Stimulated activated CD4-positive, alpha-beta T cell treated with anti-CD3 and anti-CD28 coated beads, Interleukin-1b, Interleukin-23, amount 100 ng/mL, for 4 hours (primary cell): Measurements from ENCODE around the gene PAK5.

Experiments used
- DNase-seq, 2 donors: peaks; one replicate each; pipeline ENCODE4 v3.0.0-alpha.2; 2020; ENCODE audit warnings: low read depth in 2 of 2

PAK5 gene

GRCh38 chr20:9517297-9518162 lies 321.3 kb downstream of the PAK5 start:
- no peak for DNase-seq

- DNase-seq: no peak
Observed at GRCh38 chr20:9516234-9516871, 322.5 kb downstream of the PAK5 start.

DNA sequence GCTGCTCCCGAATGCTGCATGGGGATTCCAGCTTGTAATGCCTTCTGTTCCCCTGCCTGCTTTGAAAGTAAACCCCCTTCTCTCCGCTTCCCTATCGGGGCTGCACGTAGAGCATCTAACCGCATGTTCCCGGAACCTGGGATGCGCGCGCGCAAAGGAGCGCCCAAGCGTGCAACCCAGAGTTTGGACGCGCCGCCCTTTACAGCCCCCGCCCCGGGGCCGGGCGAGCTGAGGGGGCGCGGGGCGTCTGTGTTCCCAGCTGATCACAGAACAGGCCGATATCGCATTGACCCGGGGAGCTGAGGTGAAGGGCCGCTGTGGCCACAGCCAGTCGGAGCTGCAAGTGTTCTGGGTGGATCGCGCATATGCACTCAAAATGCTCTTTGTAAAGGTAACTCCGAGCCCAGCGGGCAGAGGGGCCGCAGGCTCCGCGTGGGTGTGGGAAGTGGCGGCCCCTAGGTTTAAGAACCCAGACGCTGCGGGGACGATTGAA lies 323.1 kb downstream of the PAK5 start:
- DNase-seq: no peak

- DNase-seq: no peak
Observed at GRCh38 chr20:9515214-9515585, 323.7 kb downstream of the PAK5 start.

GRCh38 chr20:9514461-9515213 lies 324.2 kb downstream of the PAK5 start, which contains the start of gene LAMP5:
Gene LAMP5 (plus strand): TSS chr20:9514590. CDS start chr20:9514853, 263 bp downstream.
- no peak for DNase-seq

DNA sequence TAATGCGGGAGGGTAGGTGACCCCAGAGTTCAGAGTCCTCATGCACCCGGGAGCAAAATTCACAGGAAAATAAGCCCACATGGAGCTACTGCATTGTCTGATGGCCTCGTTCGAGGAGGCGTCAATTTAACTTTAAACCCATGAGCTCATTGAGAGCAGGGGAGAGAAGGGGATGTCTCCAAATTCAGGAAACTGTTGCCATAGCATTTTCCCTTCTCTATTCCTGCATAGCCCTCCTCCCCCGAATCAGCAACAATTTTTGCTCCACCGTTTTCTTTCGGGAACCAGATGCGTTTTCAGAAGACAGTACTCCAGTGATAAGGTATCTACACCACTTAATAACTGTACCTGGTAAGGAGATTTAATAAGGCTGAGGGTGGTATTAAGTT lies 324.8 kb downstream of the PAK5 start:
- no peak for DNase-seq

- DNase-seq: no peak
Observed at GRCh38 chr20:9510911-9511310, 328.0 kb downstream of the PAK5 start.

GRCh38 chr20:9509246-9509645 lies 329.6 kb downstream of the PAK5 start:
- no peak for DNase-seq

DNA sequence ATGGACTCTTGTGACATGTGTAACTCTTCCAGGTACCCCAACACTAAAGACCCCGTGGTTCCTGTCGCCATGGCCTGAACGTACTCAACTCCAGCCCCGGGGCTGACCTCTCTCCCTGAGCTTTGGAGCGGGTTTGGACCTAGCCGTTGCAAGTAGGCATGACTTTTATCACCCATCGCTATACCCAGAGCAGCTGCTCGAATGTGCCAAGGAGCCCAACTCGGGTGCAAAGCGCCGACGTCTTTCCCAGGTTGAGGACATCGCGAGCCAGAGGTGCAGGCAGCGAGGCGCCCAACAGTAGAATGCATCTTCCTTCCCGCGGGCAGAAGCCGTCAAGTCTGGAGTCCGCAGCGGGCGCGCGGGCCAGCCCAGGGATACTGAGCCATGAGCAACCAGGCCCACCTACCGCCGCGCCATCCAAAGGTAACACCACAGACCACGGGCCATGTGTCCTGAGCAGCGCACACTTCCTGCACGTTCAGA lies 330.1 kb downstream of the PAK5 start:
- DNase-seq: no peak

- no peak for DNase-seq
Observed at GRCh38 chr20:9508240-9508661, 330.6 kb downstream of the PAK5 start.

GRCh38 chr20:9507544-9508239 lies 331.2 kb downstream of the PAK5 start:
- DNase-seq: no peak

DNA sequence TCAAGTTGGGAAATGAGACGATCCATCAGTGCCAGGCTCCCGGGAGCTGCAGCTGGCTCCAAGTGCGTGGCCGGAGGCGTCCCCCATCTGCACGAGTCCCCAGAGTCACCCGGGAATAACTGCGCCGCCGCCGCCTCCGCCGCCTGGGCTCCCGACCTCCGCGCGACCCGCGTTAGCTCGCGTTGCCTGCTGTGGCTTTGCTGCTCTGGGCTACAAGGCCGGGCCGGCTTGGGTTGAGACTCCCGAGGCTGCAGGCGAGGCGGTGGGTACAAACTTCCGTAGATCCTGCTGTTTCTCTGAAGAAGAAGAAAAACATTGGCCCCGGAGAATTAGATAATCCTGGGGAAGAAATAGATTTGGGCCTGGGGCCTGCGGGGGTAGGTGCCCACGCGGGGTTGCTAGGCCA lies 331.9 kb downstream of the PAK5 start:
- DNase-seq: no peak

DNA sequence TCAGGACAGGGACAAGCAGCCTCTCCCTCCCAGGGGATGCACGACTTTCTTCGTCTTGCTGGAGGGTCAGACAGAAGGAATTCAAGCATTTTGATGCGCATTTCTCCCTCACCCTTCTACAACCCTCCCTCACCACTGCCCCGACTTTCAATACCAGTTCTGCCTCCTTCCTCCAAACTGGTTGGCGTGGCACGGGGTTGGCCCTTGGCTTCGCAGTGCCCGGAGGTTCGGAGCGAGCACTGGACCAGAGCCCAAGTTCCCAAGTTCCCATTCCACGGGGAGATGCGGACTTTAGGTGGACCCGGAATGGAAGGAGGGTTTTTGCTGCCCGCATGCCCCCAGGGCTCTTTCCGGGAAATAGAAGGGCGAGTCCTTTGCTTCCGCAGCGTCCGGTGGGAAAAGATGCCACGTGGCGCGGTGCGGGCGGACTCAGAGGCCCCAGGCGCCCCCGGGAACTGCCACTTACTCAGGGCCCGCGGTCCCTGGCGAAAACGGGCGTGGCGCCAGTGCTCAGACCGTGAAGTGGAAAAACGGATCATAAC lies 332.5 kb downstream of the PAK5 start:
- no peak for DNase-seq

DNA sequence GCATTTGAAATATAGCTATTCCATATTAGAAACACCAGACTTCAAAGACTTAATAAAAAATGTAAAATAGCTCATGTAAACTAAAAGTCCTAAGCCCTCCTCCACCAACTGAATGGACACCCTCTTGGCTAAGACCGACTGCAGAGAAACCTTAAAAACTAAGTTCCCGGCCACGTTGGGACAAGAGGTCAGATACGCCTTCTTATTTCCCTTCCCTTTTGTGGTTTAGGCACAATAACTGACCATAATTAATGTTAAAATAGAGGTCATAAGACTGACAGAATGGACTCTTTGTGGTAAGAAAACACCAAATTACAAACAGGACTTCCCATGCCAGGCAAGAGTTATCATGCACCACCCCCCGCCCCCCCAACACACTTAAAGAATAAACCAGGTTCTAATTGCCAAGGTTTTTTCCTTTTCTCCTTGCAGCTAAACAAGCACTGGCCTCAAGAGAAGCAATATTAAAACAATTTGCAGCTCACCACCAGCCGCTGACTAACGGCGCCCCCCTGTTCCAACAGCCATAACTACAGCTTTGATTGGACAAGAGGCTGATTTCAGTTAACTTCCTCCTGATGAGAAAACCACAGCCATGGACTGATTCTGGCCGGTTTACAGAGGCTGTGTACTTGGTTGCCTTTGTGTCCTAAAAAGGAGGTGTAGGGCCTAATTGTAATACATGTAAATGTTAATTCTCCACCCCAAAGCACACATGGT lies 335.2 kb downstream of the PAK5 start:
- DNase-seq: no peak

- no peak for DNase-seq
Observed at GRCh38 chr20:9501473-9501872, 337.4 kb downstream of the PAK5 start.

GRCh38 chr20:9500121-9500520 lies 338.8 kb downstream of the PAK5 start:
- DNase-seq: no peak

DNA sequence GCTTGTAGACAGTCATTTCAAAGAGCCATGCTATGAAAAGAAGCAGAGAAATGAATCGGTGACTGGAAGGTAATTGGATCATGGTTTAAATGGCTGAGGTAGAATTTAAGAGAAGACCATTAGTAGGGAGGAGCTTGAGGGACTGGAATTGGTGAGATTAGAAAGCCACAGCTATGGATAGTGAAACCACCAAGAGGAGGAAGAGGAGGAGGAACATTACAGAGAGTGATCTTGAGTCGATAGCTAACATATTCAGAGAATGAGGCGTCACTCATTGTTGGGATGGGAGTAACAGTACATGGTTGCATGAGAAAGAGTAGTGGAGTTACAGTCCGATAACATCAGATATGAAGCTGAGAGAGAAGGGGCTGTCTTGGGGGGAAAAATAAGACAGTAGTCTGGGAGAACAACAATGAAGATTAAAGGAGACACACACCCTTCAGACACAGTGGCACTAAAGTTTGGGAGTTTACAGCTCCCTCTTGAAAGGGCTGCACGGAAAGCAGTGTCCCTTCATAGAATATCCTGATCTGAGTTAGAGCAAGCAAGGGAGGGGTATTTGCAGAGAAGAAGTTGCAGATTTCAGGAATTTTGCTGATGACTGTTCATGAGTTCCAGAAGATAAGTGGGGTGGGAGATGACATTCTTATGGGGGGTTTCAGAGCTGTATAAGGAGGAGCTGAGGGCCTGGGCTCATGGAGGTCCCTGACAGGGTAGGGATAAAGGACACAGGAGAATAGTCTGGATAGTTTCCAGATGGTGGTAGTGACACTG lies 339.6 kb downstream of the PAK5 start:
- no peak for DNase-seq

GRCh38 chr20:9498322-9498721 lies 340.6 kb downstream of the PAK5 start:
- DNase-seq: no peak

GRCh38 chr20:9496155-9496554 lies 342.7 kb downstream of the PAK5 start:
- no peak for DNase-seq

DNA sequence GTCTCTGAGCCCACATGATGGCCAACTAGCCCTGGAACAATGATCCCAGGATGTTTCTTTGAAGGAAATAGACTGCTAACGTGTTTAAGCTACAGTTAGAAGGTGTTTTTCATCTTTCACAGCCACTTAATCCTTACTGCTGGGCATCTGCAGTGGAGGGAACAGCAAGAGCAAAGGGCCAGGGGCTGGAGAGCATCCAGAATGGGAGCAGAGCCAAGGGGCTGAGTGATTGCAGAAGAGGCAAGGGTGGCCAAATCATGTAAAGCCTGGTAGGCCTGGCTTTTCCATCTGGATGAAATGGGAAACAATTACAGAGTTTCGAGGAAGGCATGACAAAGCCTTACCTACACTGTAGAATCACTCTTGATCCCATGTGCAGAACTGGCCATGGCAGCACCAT lies 343.2 kb downstream of the PAK5 start:
- no peak for DNase-seq
